HCT116 (cell line): ENCODE data around the gene CTNND2. TPM values are rescaled to one million over a fixed set of nuclear protein-coding genes. Genes with fewer than 3 reads are reported as not detected.

Experiments used
- ATAC-seq: fragments of 200-7000 bp; cut with Tn5 transposase; 2 replicates; pipeline ENCODE4 v1.9.1; 2020; ENCODE audit warnings: mild to moderate bottlenecking, moderate library complexity
- BruUV-seq: library from RNA; stranded (reverse); fragments of 400-500 nt; replicated peaks from 2 replicates; lab custom pipeline; 2021; lab: Mats Ljungman, UMichigan
- CTCF ChIA-PET: fragments of 300-600 bp; sonication (Branson Sonifier 250); formaldehyde crosslinking; loops from one replicate; lab custom pipeline; 2021; ENCODE audit warnings: antibody characterized with exemption; lab: Charles Lee
- POLR2A ChIA-PET: fragments of 300-600, 350-600 bp; sonication (Branson Sonifier 250); formaldehyde crosslinking; loops from one replicate; lab custom pipeline; 2021; ENCODE audit warnings: antibody characterized with exemption; lab: Charles Lee
- RAD21 ChIA-PET, 2 experiments: fragments of 300-600 bp; sonication (Branson Sonifier 250); formaldehyde crosslinking; loops; one replicate each; lab custom pipeline; 2023; ENCODE audit warnings: low total read pairs in 2 of 2; ENCODE audit not compliant: uncharacterized antibody in 2 of 2, unreplicated experiment in 2 of 2, low non-redundant PET in 1 of 2; lab: Charles Lee
- DNase-seq: peaks from one replicate; pipeline ENCODE4 v3.0.0-alpha.2; 2010; ENCODE audit warnings: low read depth, low spot score
- H2AFZ ChIP-seq: fragments of 200-600 bp; shearing (Covaris generic), sonication (generic); 2 replicates; pipeline ENCODE4 v1.6.1; 2017; ENCODE audit warnings: low read depth, mixed run types, mixed read lengths, antibody characterized with exemption, low read length; ENCODE audit not compliant: poor library complexity, severe bottlenecking
- H3K27ac ChIP-seq: 2 replicates; pipeline ENCODE4 v1.5.1; 2012; ENCODE audit warnings: low read depth, low read length
- H3K27me3 ChIP-seq: fragments of 200-600 bp; sonication (generic); 2 replicates; pipeline ENCODE4 v1.6.1; 2016; ENCODE audit warnings: mixed run types, low read length, mixed read lengths; ENCODE audit not compliant: insufficient read depth
- H3K36me3 ChIP-seq, 2 experiments: fragments of 200-500 bp in 1 of 2; fragments of 200-600 bp in 1 of 2; sonication (Bioruptor generic) in 1 of 2; sonication (generic) in 1 of 2; 2 replicates each; pipeline versions ENCODE4 v1.5.1 to v1.6.1; 2014 to 2016; ENCODE audit warnings: low read length in 2 of 2, inconsistent platforms in 1 of 2, mixed read lengths in 1 of 2, mixed run types in 1 of 2; ENCODE audit not compliant: insufficient read depth in 2 of 2, control insufficient read depth in 1 of 2
- H3K4me1 ChIP-seq, 2 experiments: fragments of 200-600 bp in 1 of 2; sonication (generic) in 1 of 2; 2 replicates each; pipeline versions ENCODE4 v1.5.1 to v1.6.1; 2012 to 2017; ENCODE audit warnings: low read length in 2 of 2, inconsistent platforms in 1 of 2, mild to moderate bottlenecking in 1 of 2, mixed read lengths in 1 of 2, mixed run types in 1 of 2, moderate library complexity in 1 of 2; ENCODE audit not compliant: insufficient read depth in 2 of 2, control insufficient read depth in 1 of 2
- H3K4me2 ChIP-seq: fragments of 200-600 bp; sonication (generic); 2 replicates; pipeline ENCODE4 v1.6.1; 2017; ENCODE audit warnings: mixed run types, low read length, mixed read lengths
- H3K4me3 ChIP-seq, 2 experiments: fragments of 200-600 bp in 1 of 2; sonication (generic) in 1 of 2; replicated peaks in 1 of 2; 2 replicates each; pipeline ENCODE4 v1.5.1; 2011 to 2016; ENCODE audit warnings: low read length in 2 of 2, control low read depth in 1 of 2, low read depth in 1 of 2, mild to moderate bottlenecking in 1 of 2, mixed read lengths in 1 of 2, mixed run types in 1 of 2
- H3K79me2 ChIP-seq: fragments of 200-600 bp; sonication (generic); 2 replicates; pipeline ENCODE4 v1.6.1; 2017; ENCODE audit warnings: mild to moderate bottlenecking, mixed run types, low read length, moderate library complexity, mixed read lengths; ENCODE audit not compliant: insufficient read depth
- H3K9ac ChIP-seq: fragments of 200-600 bp; sonication (generic); 2 replicates; pipeline ENCODE4 v1.6.1; 2016; ENCODE audit warnings: low read length, mixed read lengths
- H3K9me2 ChIP-seq: fragments of 200-600 bp; sonication (generic), shearing (Covaris generic); 2 replicates; pipeline ENCODE4 v1.6.1; 2017; ENCODE audit warnings: mixed run types, mild to moderate bottlenecking, moderate library complexity; ENCODE audit not compliant: insufficient read depth
- H3K9me3 ChIP-seq, 2 experiments: fragments of 200-500 bp in 1 of 2; fragments of 200-600 bp in 1 of 2; sonication (Bioruptor generic) in 1 of 2; sonication (generic) in 1 of 2; 2 replicates each; pipeline ENCODE4 v1.6.1; 2014 to 2017; ENCODE audit warnings: low read length in 2 of 2, mixed read lengths in 2 of 2, inconsistent platforms in 1 of 2, low read depth in 1 of 2, mild to moderate bottlenecking in 1 of 2, mixed run types in 1 of 2, moderate library complexity in 1 of 2; ENCODE audit not compliant: control insufficient read depth in 1 of 2, insufficient read depth in 1 of 2
- H4K20me1 ChIP-seq: fragments of 200-600 bp; sonication (generic), shearing (Covaris generic); 2 replicates; pipeline ENCODE4 v1.6.1; 2017; ENCODE audit warnings: mixed run types, mild to moderate bottlenecking, moderate library complexity; ENCODE audit not compliant: insufficient read depth
- ATF3 ChIP-seq: IDR thresholded peaks from 2 replicates; pipeline ENCODE4 v1.6.1; 2012
- EGR1 ChIP-seq: IDR thresholded peaks from 2 replicates; pipeline ENCODE4 v1.6.1; 2012; ENCODE audit warnings: low read depth
- EZH2phosphoT487 ChIP-seq: fragments of 200-600 bp; IDR thresholded peaks from 2 replicates; pipeline ENCODE4 v1.6.1; 2018; ENCODE audit warnings: antibody characterized with exemption, borderline replicate concordance
- FOSL1 ChIP-seq: IDR thresholded peaks from 2 replicates; pipeline ENCODE4 v1.6.1; 2012; ENCODE audit warnings: low read depth
- JUND ChIP-seq: IDR thresholded peaks from 2 replicates; pipeline ENCODE4 v1.6.1; 2012
- MAX ChIP-seq: IDR thresholded peaks from 2 replicates; pipeline ENCODE4 v1.6.1; 2012
- POLR2AphosphoS5 ChIP-seq: IDR thresholded peaks from 2 replicates; pipeline ENCODE4 v1.6.1; 2011; ENCODE audit warnings: mild to moderate bottlenecking, low read depth, low read length, moderate library complexity
- TCF7L2 ChIP-seq: IDR thresholded peaks from 2 replicates; pipeline ENCODE4 v1.7.0; 2011; ENCODE audit warnings: borderline replicate concordance, inconsistent platforms; ENCODE audit not compliant: insufficient read depth, insufficient read length; ENCODE audit errors: extremely low read depth
- ZBTB33 ChIP-seq: IDR thresholded peaks from 2 replicates; pipeline ENCODE4 v1.6.1; 2011; ENCODE audit warnings: mild to moderate bottlenecking, low read length, moderate library complexity; ENCODE audit not compliant: insufficient replicate concordance; ENCODE audit errors: extremely low read depth
- ZFX ChIP-seq: fragments of 450-650 bp; IDR thresholded peaks from 2 replicates; pipeline ENCODE4 v1.6.1; 2017
- intact Hi-C: fragments of 100-400 bp; cut with micrococcal nuclease; formaldehyde crosslinking; loops from 2 replicates; pipeline ENCODE4 v1.10.0; 2022
- total RNA-seq: library from RNA; stranded (reverse); gene quantifications from one replicate; pipeline ENCODE4 v1.2.1, GENCODE V29; 2021; ENCODE audit not compliant: unreplicated experiment

The CTNND2 gene
- total RNA-seq, 1 experiment from 2014 or later = not detected

GRCh38 chr5:11467588-11467987 is 436.7 kb downstream of the CTNND2 start:
- H3K4me3 ChIP-seq = no peak overlapping the region
- POLR2A ChIA-PET = no interaction called here
- H2AFZ ChIP-seq = no peak overlapping the region
- H3K36me3 ChIP-seq = no peaks in the 10 kb centered on the region
- TF ChIP-seq ATF3 = no peak
- TF ChIP-seq JUND = no peak
- RAD21 ChIA-PET = no interaction called here
- peaks cover 0 to 14% of the 10 kb centered on the region in 2 experiments; a peak in 2 of 4 replicates for H3K9me3 ChIP-seq
- H3K4me2 ChIP-seq = no peak overlapping the region
- DNase-seq (no peak), ATAC-seq (no peak)
- H3K9ac ChIP-seq = no peak overlapping the region
- no peaks in the 10 kb centered on the region for H4K20me1 ChIP-seq
- H3K9me2 ChIP-seq = no peaks in the 10 kb centered on the region
- H3K79me2 ChIP-seq = no peaks in the 10 kb centered on the region
- H3K4me1 ChIP-seq = no peaks in the 10 kb centered on the region
- H3K27me3 ChIP-seq = no peaks in the 10 kb centered on the region
- CTCF ChIA-PET = no interaction called here
- H3K27ac ChIP-seq = no peak overlapping the region
- no TSS peak for BruUV-seq
- intact Hi-C loops = no loop called here

- Histone ChIP-seq H3K27ac (no peak overlapping the region), H3K9ac (no peak overlapping the region), H3K4me2 (no peak overlapping the region), H3K79me2 (no peaks in the 10 kb centered on the region), H2AFZ (no peak overlapping the region), H3K9me2 (no peaks in the 10 kb centered on the region), H3K27me3 (no peaks in the 10 kb centered on the region), H3K36me3 (no peaks in the 10 kb centered on the region), H3K4me1 (no peaks in the 10 kb centered on the region), H4K20me1 (no peaks in the 10 kb centered on the region), H3K4me3 (no peak overlapping the region), H3K9me3 (peaks cover 15 to 27% of the 10 kb centered on the region in 2 experiments; a peak in 2 of 4 replicates)
- RAD21 ChIA-PET = no interaction called here
- intact Hi-C loops = no loop called here
- DNase-seq (no peak), ATAC-seq (no peak)
- POLR2A ChIA-PET = no interaction called here
- CTCF ChIA-PET = no interaction called here
- no peak for TF ChIP-seq ZFX
- no TSS peak for BruUV-seq
These were observed 444.5 kb downstream of the CTNND2 start for GRCh38 chr5:11459716-11460115.

GRCh38 chr5:11455505-11455904 is 448.7 kb downstream of the CTNND2 start:
- POLR2A ChIA-PET = no interaction called here
- Histone ChIP-seq H3K9me3 (peaks cover 10 to 18% of the 10 kb centered on the region in 2 experiments; a peak in 2 of 4 replicates), H3K79me2 (no peaks in the 10 kb centered on the region), H3K9ac (no peak overlapping the region), H4K20me1 (no peaks in the 10 kb centered on the region), H3K36me3 (no peaks in the 10 kb centered on the region), H3K9me2 (no peaks in the 10 kb centered on the region), H2AFZ (no peak overlapping the region), H3K4me3 (no peak overlapping the region), H3K27ac (no peak overlapping the region), H3K27me3 (no peaks in the 10 kb centered on the region), H3K4me2 (no peak overlapping the region), H3K4me1 (no peaks in the 10 kb centered on the region)
- DNase-seq (no peak), ATAC-seq (no peak)
- intact Hi-C loops = no loop called here
- no TSS peak for BruUV-seq
- RAD21 ChIA-PET = no interaction called here
- CTCF ChIA-PET = no interaction called here
- no peak for TF ChIP-seq FOSL1
- TF ChIP-seq JUND = no peak
- TF ChIP-seq ZBTB33 = no peak
- TF ChIP-seq EGR1 = no peak
- no peak for TF ChIP-seq MAX
- TF ChIP-seq POLR2AphosphoS5 = no peak
- no peak for TF ChIP-seq EZH2phosphoT487
- no peak for TF ChIP-seq TCF7L2
